Measurements from ENCODE around the gene DMP1.

DNA sequence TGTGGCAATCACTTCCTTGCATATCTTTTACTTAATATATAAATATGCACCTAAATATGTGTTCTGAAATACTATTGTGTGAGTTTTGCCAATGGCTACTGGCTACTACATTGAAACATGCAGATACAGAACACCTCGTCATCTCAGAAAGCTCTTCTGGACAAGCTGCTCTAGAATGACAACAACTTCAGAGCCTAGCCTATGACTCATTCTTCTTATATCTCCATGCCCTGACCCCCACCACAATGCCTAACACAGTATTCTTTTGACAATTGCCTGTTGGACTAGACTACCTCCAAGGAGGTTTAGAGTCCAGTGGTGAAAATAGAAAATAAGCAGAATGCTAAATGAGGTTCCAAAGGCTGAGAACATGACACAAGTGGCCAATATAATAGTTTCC is 17.6 kb upstream of the DMP1 start:
- TF ChIP-seq, protein P1, sequence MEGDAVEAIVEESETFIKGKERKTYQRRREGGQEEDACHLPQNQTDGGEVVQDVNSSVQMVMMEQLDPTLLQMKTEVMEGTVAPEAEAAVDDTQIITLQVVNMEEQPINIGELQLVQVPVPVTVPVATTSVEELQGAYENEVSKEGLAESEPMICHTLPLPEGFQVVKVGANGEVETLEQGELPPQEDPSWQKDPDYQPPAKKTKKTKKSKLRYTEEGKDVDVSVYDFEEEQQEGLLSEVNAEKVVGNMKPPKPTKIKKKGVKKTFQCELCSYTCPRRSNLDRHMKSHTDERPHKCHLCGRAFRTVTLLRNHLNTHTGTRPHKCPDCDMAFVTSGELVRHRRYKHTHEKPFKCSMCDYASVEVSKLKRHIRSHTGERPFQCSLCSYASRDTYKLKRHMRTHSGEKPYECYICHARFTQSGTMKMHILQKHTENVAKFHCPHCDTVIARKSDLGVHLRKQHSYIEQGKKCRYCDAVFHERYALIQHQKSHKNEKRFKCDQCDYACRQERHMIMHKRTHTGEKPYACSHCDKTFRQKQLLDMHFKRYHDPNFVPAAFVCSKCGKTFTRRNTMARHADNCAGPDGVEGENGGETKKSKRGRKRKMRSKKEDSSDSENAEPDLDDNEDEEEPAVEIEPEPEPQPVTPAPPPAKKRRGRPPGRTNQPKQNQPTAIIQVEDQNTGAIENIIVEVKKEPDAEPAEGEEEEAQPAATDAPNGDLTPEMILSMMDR (IDR thresholded peaks at IDR 0.05), result no peak
- no peak for TF ChIP-seq POLR2A (IDR thresholded peaks at IDR 0.05; ENCODE audit: low read depth)
